ENCODE measurements around the gene PLXNA1.

DNA sequence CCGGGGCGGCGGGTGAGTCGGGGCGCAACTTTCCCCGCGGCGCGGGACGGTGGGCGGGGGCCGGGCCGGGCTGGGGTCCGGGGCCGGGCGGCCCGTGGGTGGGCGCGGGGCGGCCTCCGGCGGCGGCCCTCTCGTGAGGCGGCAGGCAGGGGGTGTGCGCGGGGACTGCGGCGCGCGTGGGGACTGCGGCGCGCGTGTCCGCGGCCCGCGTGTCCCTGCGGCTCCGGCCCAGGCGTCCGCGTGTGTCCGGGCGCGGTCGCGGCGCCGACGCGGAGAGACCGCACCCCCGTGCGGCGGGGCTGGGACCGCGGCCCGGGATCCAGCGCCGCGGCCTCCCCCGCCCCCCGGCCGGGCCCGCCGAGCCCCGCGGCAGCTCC is 349 bp downstream of the PLXNA1 start:
- TF ChIP-seq, protein P1, sequence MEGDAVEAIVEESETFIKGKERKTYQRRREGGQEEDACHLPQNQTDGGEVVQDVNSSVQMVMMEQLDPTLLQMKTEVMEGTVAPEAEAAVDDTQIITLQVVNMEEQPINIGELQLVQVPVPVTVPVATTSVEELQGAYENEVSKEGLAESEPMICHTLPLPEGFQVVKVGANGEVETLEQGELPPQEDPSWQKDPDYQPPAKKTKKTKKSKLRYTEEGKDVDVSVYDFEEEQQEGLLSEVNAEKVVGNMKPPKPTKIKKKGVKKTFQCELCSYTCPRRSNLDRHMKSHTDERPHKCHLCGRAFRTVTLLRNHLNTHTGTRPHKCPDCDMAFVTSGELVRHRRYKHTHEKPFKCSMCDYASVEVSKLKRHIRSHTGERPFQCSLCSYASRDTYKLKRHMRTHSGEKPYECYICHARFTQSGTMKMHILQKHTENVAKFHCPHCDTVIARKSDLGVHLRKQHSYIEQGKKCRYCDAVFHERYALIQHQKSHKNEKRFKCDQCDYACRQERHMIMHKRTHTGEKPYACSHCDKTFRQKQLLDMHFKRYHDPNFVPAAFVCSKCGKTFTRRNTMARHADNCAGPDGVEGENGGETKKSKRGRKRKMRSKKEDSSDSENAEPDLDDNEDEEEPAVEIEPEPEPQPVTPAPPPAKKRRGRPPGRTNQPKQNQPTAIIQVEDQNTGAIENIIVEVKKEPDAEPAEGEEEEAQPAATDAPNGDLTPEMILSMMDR (IDR thresholded peaks at IDR 0.05; ENCODE audit: poor library complexity), result no peak
- no peak for TF ChIP-seq EZH2 (IDR thresholded peaks at IDR 0.05; ENCODE audit: borderline replicate concordance)
